Inflammatory macrophage (primary cell): ENCODE data around the gene ART4.
A peak's percentile ranks its signal among the peaks of the same experiment; 100 is the strongest.

Experiments
- DNase-seq, 2 donors: peaks; one replicate each; pipeline ENCODE4 v3.0.0-alpha.2; 2020 to 2022
- total RNA-seq, 18 experiments: gene quantifications; one replicate each; lab custom pipeline; 2026; ENCODE audit warnings: mixed read lengths in 6 of 18, inconsistent platforms in 2 of 18; lab: John Stamatoyannopoulos, UW

Gene ART4
- 0 to 0.24 (median 0) reads per million in 18 experiments for total RNA-seq

- DNase-seq: no peak
Measured at GRCh38 chr12:14843425-14843887, at the start of gene ART4. TSS of gene ART4 (minus strand) at chr12:14843526. CDS start at chr12:14843113, 413 bp downstream.

- DNase-seq: no peak
Measured at GRCh38 chr12:14892726-14893505, 49.6 kb upstream of the ART4 start.

GRCh38 chr12:14890701-14891100 lies 47.4 kb upstream of the ART4 start:
- DNase-seq: no peak

GRCh38 chr12:14886271-14886670 lies 42.9 kb upstream of the ART4 start:
- DNase-seq: no peak

GRCh38 chr12:14885718-14886221 lies 42.4 kb upstream of the ART4 start, which contains the start of gene MGP:
TSS of gene MGP (minus strand) at chr12:14885854. CDS start at chr12:14885791, 63 bp downstream.
- DNase-seq: no peak

GRCh38 chr12:14884458-14884878 lies 41.1 kb upstream of the ART4 start:
- DNase-seq: peak; percentile 50 to 58

GRCh38 chr12:14883686-14884085 lies 40.4 kb upstream of the ART4 start:
- no peak for DNase-seq

GRCh38 chr12:14880890-14881453 lies 37.6 kb upstream of the ART4 start:
- DNase-seq: no peak

GRCh38 chr12:14879222-14879933 lies 36.1 kb upstream of the ART4 start:
- DNase-seq: no peak

GRCh38 chr12:14878488-14878887 lies 35.2 kb upstream of the ART4 start:
- no peak for DNase-seq

- DNase-seq: no peak
Measured at GRCh38 chr12:14876833-14877232, 33.5 kb upstream of the ART4 start.

GRCh38 chr12:14874882-14875281 lies 31.6 kb upstream of the ART4 start:
- no peak for DNase-seq

- peak; percentile 10 to 19 for DNase-seq
Measured at GRCh38 chr12:14873440-14874185, 30.3 kb upstream of the ART4 start.

GRCh38 chr12:14871886-14872285 lies 28.6 kb upstream of the ART4 start:
- no peak for DNase-seq

GRCh38 chr12:14871247-14871646 lies 27.9 kb upstream of the ART4 start:
- no peak for DNase-seq

GRCh38 chr12:14868916-14869506 lies 25.7 kb upstream of the ART4 start:
- no peak for DNase-seq

GRCh38 chr12:14860490-14860889 lies 17.2 kb upstream of the ART4 start:
- DNase-seq: no peak

- no peak for DNase-seq
Measured at GRCh38 chr12:14858513-14858912, 15.2 kb upstream of the ART4 start.

GRCh38 chr12:14854586-14855183 lies 11.4 kb upstream of the ART4 start:
- no peak for DNase-seq

- DNase-seq: no peak
Measured at GRCh38 chr12:14853961-14854360, 10.6 kb upstream of the ART4 start.

- no peak for DNase-seq
Measured at GRCh38 chr12:14852880-14853279, 9.6 kb upstream of the ART4 start.
